Upper lobe of left lung (tissue), 6 donors: ENCODE data around the gene SH3BP4. TPM values are rescaled to one million over a fixed set of nuclear protein-coding genes. Genes with fewer than 3 reads are reported as not detected.

Experiments used
- ATAC-seq, 2 donors: fragments of 200-7000 bp; cut with Tn5 transposase; one replicate each; pipeline ENCODE4 v1.9.1; 2022; ENCODE audit warnings: mild to moderate bottlenecking in 2 of 2, moderate library complexity in 2 of 2; ENCODE audit not compliant: low FRiP score in 2 of 2
- DNase-seq, 2 donors: peaks; one replicate each; pipeline ENCODE4 v3.0.0-alpha.2; 2019 to 2020
- H3K27ac ChIP-seq, 4 donors: fragments of 200-600 bp; sonication (generic); one replicate each; pipeline ENCODE4 v1.5.1; 2016 to 2019
- H3K27me3 ChIP-seq, 4 donors: fragments of 200-600 bp; sonication (generic); one replicate each; pipeline ENCODE4 v1.5.1; 2017 to 2019
- H3K36me3 ChIP-seq, 4 donors: fragments of 200-600 bp; sonication (generic); one replicate each; pipeline ENCODE4 v1.5.1; 2016 to 2019
- H3K4me1 ChIP-seq, 4 donors: fragments of 200-600 bp; sonication (generic); one replicate each; pipeline ENCODE4 v1.5.1; 2018 to 2019
- H3K4me3 ChIP-seq, 4 donors: fragments of 200-600 bp; sonication (generic); one replicate each; pipeline ENCODE4 v1.5.1; 2017 to 2019; ENCODE audit warnings: mild to moderate bottlenecking in 2 of 4, moderate library complexity in 1 of 4
- H3K9me3 ChIP-seq, 4 donors: fragments of 200-600 bp; sonication (generic); one replicate each; pipeline ENCODE4 v1.5.1; 2018 to 2019
- CTCF ChIP-seq, 6 experiments: fragments of 450-650 bp in 4 of 6; fragments of 200-600 bp in 2 of 6; sonication (generic) in 2 of 6; IDR thresholded peaks; one replicate each; pipeline ENCODE4 v1.5.1; 2016 to 2019; ENCODE audit warnings: antibody characterized with exemption in 6 of 6
- EP300 ChIP-seq, 4 donors: sonication (generic); formaldehyde crosslinking; IDR thresholded peaks; one replicate each; pipeline ENCODE4 v1.5.1; 2017; ENCODE audit warnings: antibody characterized with exemption in 4 of 4, control low read depth in 2 of 4
- POLR2A ChIP-seq, 4 donors: fragments of 450-650 bp; IDR thresholded peaks; one replicate each; pipeline ENCODE4 v1.5.1; 2016 to 2017; ENCODE audit warnings: antibody characterized with exemption in 4 of 4, mild to moderate bottlenecking in 2 of 4
- POLR2AphosphoS5 ChIP-seq, 2 donors: sonication (generic); formaldehyde crosslinking; IDR thresholded peaks; one replicate each; pipeline ENCODE4 v1.5.1; 2017; ENCODE audit warnings: antibody characterized with exemption in 2 of 2
- WGBS, 2 donors: methylation state at CpG; one replicate each; pipeline ENCODE4 v1.1.5; 2017 to 2018; 5-methylcytosine and 5-hydroxymethylcytosine counted together
- total RNA-seq, 6 donors: library from RNA; depleted of rRNA in 4 of 6; stranded (reverse); fragments of >200 nt in 4 of 6; gene quantifications; one replicate each; pipeline versions ENCODE4 v1.1.0 to v1.2.1, GENCODE V29; 2016 to 2021
- donor health status: DM: no; HTN: no; CAD: no; lungs with moderate emphysema.
- donor health status: DM: no; HTN: yes; CAD: no; lungs with severe emphysema.

Gene SH3BP4
- total RNA-seq, 6 donors from 2014 or later = 27.3 to 57.3 (median 33.4) TPM

GRCh38 chr2:235010117-235010714 is 58.4 kb downstream of the SH3BP4 start:
- 76 to 98% methylated on average over 4 to 6 of the region's 6 CpGs for WGBS, 2 donors
- peaks cover 20 to 42% (median 24%) of the 10 kb centered on the region in 4 donors for H3K4me1 ChIP-seq
- H3K4me3 ChIP-seq = no peak overlapping the region
- H3K27ac ChIP-seq = no peak overlapping the region
- H3K36me3 ChIP-seq = no peaks in the 10 kb centered on the region
- DNase-seq (peak in 1 of 2 donors; percentile 29), ATAC-seq (no peak)
- no peak for TF ChIP-seq POLR2A (IDR thresholded peaks at IDR 0.05)
- TF ChIP-seq EP300 (IDR thresholded peaks at IDR 0.05) = no peak
- TF ChIP-seq CTCF (IDR thresholded peaks at IDR 0.05) = no peak
- no peak for TF ChIP-seq POLR2AphosphoS5 (IDR thresholded peaks at IDR 0.05)
- H3K9me3 ChIP-seq = peaks cover 0 to 4% (median 1%) of the 10 kb centered on the region in 4 donors
- H3K27me3 ChIP-seq = no peaks in the 10 kb centered on the region

GRCh38 chr2:235011607-235011928 is 59.8 kb downstream of the SH3BP4 start:
- no peak overlapping the region for H3K27ac ChIP-seq
- no peak for DNase-seq
- TF ChIP-seq CTCF (IDR thresholded peaks at IDR 0.05) (no peak), POLR2AphosphoS5 (IDR thresholded peaks at IDR 0.05) (no peak), EP300 (IDR thresholded peaks at IDR 0.05) (no peak), POLR2A (IDR thresholded peaks at IDR 0.05) (no peak)
- 81 to 83% methylated on average over 3 to 5 of the region's 5 CpGs for WGBS, 2 donors
- no peaks in the 10 kb centered on the region for H3K27me3 ChIP-seq
- H3K4me1 ChIP-seq = peaks cover 12 to 29% (median 21%) of the 10 kb centered on the region in 4 donors
- no peaks in the 10 kb centered on the region for H3K36me3 ChIP-seq
- ATAC-seq = no peak
- peaks cover 0 to 9% (median 4%) of the 10 kb centered on the region in 4 donors for H3K9me3 ChIP-seq
- no peak overlapping the region for H3K4me3 ChIP-seq

- TF ChIP-seq POLR2AphosphoS5 (IDR thresholded peaks at IDR 0.05) = no peak
- no peak for TF ChIP-seq CTCF (IDR thresholded peaks at IDR 0.05)
- no peak for TF ChIP-seq POLR2A (IDR thresholded peaks at IDR 0.05)
- no peak for TF ChIP-seq EP300 (IDR thresholded peaks at IDR 0.05)
- DNase-seq = no peak
- Histone ChIP-seq H3K27me3 (no peaks in the 10 kb centered on the region), H3K27ac (no peak overlapping the region), H3K4me1 (peaks cover 12 to 25% (median 18%) of the 10 kb centered on the region in 4 donors), H3K9me3 (peaks cover 0 to 9% (median 4%) of the 10 kb centered on the region in 4 donors), H3K4me3 (no peak overlapping the region), H3K36me3 (no peaks in the 10 kb centered on the region)
- ATAC-seq = no peak
- 70 to 81% methylated on average over 10 to 14 of the region's 15 CpGs for WGBS, 2 donors
Measured at GRCh38 chr2:235011929-235012631, 60.3 kb downstream of the SH3BP4 start.

GRCh38 chr2:235017441-235017840 is 65.6 kb downstream of the SH3BP4 start:
- ATAC-seq (no peak), DNase-seq (no peak)
- no peak overlapping the region for H3K4me3 ChIP-seq
- no peak overlapping the region for H3K27ac ChIP-seq
- H3K36me3 ChIP-seq = no peaks in the 10 kb centered on the region
- TF ChIP-seq CTCF (IDR thresholded peaks at IDR 0.05) = no peak
- no peak for TF ChIP-seq POLR2A (IDR thresholded peaks at IDR 0.05)
- TF ChIP-seq EP300 (IDR thresholded peaks at IDR 0.05) = no peak
- 60 to 62% methylated on average over 4 of the region's 4 CpGs for WGBS, 2 donors
- no peaks in the 10 kb centered on the region for H3K27me3 ChIP-seq
- H3K9me3 ChIP-seq = peaks cover 0 to 9% (median 4%) of the 10 kb centered on the region in 4 donors
- peaks cover 0 to 3% (median 0%) of the 10 kb centered on the region in 4 donors for H3K4me1 ChIP-seq
